ENCODE results near the gene RPL6.
"Not testable (repeated sequence)": the region's sequence is repeated elsewhere in the genome, so short reads cannot be mapped to it uniquely, and the experiment has no call there.

The RPL6 gene

DNA sequence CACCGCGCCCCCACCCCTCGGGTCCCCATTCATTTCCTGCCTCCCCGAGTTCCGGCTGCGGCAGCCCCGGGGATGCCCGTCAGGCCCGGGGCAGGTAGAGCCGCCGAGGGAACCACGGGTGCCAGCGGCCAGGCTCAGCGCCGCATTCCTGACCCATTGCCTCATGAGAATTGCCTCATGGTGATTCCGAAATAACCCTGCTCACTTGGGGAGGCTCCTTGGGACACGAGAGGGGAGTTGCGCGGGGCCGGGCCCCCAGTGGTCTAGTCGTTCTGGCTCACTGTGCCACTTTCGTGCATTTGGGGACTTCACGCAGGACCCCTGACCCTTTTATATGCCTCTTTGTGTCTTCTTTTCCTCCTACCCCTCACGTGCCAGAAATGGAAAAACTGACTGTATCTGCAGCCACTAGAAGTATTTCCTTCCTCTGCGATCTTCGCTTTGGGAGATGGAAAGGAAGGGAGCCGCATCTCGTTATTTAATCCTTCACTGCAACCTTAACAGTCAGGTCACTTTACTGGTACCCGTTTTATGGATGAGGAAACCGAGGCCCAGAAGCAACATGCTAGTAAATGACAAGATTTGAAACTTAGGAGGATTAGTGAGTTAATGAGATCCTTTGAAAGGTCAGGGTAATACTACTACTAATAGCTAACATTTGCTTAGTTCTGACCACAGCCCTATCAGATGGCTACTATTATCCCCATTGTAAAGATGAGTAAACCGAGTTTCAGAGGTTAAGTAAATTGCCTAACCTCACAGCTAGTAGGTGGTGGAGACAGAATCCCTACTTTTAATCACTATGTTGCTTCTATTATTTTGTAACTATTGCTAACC lies 10.1 kb upstream of the RPL6 start:
- peak in 12 of 51 donors; percentile 5 to 58 (median 40) for DNase-seq

DNA sequence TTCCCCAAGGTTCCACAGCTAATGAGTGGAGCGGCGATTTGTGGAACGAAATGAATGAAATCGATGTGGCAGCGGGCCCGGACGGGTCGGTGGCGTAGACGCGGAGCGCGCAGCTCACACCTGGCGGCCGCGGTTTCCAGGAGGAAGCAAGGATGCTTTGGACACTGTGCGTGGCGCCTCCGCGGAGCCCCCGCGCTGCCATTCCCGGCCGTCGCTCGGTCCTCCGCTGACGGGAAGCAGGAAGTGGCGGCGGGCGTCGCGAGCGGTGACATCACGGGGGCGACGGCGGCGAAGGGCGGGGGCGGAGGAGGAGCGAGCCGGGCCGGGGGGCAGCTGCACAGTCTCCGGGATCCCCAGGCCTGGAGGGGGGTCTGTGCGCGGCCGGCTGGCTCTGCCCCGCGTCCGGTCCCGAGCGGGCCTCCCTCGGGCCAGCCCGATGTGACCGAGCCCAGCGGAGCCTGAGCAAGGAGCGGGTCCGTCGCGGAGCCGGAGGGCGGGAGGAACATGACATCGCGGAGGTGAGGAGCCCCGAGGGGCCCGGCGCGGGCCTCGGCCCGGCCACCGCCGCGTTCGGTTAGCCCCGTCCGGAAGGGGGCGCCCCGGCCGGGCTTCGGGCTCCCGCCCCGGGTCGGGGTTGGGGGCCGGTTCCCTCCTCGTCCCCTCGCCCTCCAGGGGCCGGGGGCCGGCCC lies 9.3 kb upstream of the RPL6 start, which contains the start of gene PTPN11:
PTPN11 (plus strand) TSS at position 340 of the 689 bp plus-strand sequence; CDS start at position 505, 165 bp downstream.
- peak; percentile 36 to 93 (median 83) for DNase-seq

DNA sequence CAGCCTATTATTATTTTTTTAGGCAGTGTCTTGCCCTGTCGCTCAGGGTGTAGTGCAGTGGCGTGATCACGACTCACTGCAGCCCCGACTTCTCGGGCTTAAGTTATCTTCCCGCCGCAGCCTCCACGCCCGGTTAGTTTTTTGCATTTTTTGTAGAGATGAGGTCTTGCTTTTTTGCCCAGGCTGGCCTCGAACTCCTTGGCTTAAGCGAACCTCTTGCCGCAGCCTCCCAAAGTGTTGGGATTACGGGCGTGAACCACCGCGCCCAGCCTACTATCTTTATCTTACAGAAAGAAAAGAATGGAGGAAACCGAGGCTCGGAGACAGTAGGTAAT lies 8.8 kb upstream of the RPL6 start:
- DNase-seq = peak in 1 of 51 donors; percentile 54

DNA sequence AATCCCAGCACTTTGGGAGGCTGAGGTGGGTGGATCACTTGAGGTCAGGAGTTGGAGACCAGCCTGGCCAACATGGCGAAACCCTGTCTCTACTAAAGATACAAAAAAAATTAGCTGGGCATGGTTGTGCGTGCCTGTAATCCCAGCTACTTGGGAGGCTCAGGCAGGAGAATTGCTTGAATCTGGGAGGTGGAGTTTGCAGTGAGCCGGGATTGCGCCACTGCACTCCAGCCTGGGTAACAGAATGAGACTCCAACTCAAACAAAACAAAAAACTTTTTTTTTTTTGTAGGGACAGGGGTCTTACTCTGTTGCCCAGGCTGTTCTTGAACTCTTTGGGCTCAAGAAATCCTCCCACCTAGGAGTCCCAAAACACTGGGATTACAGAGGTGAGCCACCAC lies 6.1 kb upstream of the RPL6 start:
- not testable (repeated sequence) for DNase-seq

DNA sequence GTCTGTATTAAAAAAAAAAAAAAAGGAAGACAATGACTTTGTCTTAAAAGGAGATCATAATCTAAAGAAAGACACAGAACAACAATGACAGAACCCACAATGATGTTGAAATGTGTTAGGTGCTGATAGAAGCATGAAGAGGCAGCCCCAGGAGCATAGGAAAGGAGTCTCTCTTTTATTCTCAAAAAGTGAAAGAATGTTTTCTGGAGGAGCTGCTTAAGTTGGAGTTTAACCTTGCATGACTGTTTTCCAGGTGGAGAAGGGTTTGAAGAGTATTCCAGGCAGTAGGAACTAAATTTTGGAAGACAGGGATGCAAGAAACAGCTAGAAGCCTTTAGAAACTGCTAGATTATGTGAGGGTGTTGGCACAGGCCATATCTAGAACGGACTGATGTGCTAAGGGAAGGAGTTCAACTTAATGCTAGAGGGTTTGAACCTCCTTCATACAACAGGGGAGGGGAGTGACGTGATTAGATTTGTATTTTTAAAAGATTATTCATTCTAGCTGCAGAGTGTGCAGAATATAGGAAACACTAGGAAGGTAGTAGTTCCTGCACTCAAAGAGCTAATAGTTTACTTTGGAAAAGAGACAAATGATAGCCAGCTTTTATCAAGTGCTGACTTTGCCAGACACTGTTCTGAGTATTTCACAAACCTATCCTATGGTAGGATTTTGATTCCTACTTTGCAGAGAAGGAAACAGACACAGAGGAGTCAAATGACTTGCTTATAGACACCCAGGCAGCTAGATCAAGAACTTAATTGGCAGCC lies 4.6 kb upstream of the RPL6 start:
- DNase-seq = no peak

DNA sequence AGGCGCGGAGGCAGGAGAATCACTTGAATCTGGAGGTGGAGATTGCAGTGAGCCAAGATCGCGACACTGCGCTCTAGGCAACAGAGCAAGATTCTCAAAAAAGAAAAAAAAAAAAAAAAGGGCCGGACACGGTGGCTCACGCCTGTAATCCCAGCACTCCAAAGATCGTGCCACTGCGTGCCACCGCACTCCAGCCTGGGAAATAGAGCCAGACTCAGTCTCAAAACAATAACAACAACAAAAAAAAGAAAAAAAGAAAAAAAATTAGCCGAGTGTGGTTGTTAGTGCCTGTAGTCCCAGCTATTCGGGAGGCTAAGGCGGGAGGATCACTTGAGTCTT lies 470 bp upstream of the RPL6 start:
- DNase-seq = no peak

DNA sequence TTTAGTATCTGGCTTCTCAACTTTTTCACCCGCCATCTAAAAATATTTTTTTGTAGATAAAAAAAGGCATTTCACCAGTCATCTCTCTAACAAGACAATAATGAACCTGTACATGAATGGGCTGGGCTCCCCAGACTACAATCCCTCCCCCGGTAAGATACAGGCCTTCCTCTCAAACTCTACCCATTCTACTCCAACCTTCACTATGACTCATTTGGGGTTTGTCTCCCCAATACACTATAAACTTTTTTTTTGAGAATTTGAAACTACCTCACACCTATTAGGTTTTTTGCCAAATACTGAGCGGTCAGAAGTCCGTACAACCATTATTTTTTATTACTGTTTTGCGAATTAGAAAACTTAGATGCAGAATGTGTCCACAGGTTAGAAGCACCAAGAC lies 784 bp downstream of the RPL6 start:
- no peak for DNase-seq

DNA sequence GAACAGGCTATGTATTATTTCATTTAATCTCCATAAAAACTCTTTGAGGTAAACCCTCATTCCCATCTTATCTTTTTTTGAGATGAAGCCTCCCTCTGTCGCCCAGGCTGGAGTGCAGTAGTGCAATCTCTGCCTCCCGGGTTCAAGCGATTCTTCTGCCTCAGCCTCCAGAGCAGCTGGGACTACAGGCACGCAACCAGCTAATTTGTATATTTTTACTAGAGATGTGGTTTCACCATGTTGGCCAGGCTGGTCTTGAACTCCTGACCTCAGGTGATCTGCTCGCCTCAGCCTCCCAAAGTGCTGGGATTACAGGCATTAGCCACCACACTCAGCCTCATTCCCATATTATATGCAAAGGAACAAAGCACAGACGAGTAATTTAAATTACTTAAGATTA lies 1.7 kb downstream of the RPL6 start:
- DNase-seq = not testable (repeated sequence)

DNA sequence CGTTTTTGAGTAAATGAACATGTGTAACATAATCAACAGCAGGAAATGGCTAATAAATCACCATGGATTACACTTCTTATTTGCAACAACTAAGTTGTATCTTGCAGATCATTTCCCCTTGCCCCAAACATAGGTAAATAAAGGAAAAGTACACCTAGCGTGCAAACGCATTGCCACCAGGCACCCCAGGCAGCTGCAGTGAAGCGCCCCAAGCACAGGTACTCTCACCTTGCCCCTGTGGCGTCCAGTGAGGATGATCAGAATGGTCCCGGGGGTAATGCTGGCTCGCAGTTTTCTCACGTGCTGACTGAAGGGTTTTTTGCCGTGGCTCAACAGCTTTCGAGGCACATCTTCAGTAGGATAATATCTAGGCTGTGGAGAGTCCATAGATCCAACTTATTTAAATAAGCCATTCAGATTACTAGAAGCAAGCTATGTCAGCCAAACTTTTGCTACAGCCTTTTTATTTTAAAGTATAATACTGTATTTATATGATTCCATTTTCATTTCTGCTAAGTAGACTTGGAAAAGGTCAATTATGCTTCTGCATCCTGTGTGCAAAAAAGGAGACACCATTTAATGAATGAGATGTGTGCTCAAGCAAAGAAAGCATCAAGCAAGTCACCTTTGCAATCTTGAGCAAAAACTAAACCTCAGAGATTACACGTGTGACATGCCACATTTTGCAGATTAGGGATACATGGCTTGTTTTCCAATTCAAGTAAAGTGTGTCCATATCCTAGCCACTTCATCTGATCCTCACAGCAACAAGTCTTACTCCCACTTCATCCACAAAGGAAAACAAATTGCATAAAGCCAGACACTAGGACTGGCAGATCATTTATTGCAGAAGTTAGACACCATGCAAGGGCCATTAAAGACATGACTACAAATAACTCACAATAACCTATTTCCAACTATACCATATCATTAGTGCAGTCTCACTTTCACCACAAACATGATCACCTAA lies 2.6 kb downstream of the RPL6 start:
- no peak for DNase-seq

DNA sequence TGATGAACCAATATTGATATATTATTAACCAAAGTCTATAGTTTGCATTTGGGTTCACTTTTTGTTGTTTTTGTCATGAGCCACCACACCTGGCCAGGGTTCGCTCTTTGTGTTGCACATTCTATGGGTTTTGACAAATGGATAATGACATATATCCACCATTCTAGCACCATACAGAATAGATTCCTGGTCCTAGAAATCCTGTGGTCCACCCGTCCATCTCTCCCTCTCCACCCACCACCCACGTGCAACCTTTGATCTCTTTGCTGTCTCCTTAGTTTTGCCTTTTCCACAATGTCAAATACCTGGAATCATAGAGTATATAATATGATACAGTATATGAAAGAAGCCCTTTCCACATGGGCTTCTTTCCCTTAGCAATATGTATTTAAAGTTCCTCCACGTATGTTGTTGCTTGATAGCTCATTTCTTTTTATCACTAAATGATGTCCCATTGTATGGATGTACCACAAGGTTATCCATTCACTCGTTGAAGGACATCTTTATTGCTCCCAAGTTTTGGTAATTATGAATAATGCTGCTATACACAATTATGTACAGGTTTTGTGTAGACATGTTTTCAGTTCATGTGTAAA lies 7.4 kb downstream of the RPL6 start:
- no peak for DNase-seq

DNA sequence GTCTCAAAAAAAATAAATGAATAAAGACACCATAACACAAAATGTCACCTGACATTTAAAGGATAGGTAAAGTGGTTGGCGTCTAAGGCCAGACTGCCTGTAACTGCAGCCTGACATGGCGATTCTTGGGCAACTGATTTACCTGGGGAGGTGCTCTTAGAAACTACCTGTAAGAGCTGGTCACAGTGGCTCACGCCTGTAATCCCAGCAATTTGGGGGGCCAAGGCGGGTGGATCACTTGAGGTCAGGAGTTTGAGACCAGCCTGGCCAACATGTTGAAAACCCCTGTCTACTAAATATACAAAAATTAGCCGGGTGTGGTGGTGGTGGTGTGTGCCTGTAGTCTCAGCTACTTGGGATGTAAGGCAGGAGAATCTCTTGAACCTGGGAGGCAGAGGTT lies 8.4 kb downstream of the RPL6 start:
- no peak for DNase-seq

DNA sequence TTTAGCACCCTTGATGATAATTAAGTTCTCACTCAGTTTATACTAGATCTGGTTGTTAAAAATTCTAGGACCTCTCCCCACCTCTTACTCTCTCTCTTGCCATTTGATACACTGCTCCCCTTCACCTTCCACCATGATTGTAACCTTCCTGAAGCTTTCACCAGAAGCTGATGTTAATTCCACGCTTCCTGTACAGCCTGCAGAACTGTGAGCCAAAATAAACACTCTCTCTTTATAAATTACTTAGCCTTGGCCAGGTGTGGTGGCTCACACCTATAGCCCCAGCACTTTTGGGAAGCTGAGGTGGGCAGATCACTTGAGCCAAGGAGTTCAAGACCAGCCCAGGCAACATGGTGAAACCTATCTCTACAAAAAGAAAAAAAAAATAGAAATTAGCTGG lies 16.1 kb downstream of the RPL6 start:
- no peak for DNase-seq

DNA sequence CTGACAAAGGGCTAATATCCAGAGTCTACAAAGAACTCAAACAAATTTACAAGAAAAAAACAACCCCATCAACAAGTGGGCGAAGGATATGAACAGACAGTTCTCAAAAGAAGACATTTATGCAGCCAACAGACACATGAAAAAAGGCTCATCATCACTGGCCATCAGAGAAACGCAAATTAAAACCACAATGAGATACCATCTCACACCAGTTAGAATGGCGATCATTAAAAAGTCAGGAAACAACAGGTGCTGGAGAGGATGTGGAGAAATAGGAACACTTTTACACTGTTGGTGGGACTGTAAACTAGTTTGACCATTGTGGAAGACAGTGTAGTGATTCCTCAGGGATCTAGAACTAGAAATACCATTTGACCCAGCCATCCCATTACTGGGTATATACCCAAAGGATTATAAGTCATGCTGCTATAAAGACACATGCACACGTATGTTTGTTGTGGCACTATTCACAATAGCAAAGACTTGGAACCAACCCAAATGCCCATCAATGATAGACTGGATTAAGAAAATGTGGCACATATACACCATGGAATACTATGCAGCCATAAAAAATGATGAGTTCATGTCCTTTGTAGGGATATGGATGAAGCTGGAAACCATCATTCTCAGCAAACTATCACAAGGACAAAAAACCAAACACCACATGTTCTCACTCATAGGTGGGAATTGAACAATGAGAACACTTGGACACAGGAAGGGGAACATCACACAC lies 19.3 kb downstream of the RPL6 start:
- DNase-seq = not testable (repeated sequence)

DNA sequence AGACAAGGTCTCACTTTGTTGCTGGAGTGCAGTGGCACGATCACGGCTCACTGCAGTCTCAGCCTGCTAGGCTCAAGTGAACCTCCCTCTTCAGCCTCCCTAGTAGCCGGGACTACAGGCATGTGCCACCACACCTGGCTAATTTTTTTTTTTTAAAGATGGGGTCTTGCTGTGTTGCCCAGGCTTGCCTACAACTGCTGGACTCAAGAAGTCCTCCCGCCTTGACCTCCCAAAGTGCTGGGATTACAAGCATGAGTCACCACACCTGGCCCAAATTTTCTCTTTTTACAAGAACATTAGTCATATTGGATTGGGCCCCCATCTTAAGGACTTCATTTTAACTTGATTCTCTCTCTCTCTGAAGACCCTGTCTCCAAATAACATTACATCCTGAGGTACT lies 20.2 kb downstream of the RPL6 start:
- no peak for DNase-seq

DNA sequence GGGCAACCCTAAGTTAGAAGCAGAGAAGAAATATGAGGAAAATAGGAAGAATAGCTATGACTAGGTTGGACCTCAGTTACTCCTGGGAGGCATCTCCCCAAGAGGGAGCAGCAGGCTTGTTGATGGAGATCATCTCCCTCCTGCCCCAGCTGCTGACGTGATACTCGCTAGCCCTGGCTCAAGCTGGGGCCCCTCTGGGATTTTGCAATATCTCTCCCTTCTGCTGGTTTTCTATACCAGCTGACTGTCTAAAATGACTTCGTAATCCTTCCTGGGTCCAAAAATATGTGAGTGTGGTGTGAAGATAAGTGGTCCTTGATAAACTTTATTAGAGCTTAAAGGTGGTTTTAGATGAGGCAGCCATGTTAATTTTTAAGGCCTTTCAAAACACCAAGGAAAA lies 22.7 kb downstream of the RPL6 start:
- peak in 1 of 51 donors; percentile 3 for DNase-seq

DNA sequence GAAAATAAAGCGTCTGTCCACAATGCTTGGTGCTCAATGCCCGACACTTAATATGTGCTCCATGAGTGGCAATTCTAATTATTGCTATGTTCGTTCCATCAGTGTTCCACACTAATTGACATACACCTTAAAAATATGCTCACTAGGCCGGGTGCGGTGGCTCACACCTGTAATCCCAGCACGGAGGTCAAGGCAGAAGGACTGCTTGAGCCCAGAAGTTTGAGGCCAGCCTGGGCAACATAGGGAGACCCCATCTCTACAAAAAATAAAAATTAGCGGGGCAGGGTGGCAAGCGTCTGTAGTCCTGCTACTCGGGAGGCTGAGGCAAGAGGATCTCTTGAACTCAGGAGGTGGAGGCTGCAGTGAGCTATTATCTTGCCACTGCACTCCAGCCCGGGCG lies 26.5 kb downstream of the RPL6 start:
- no peak for DNase-seq

DNA sequence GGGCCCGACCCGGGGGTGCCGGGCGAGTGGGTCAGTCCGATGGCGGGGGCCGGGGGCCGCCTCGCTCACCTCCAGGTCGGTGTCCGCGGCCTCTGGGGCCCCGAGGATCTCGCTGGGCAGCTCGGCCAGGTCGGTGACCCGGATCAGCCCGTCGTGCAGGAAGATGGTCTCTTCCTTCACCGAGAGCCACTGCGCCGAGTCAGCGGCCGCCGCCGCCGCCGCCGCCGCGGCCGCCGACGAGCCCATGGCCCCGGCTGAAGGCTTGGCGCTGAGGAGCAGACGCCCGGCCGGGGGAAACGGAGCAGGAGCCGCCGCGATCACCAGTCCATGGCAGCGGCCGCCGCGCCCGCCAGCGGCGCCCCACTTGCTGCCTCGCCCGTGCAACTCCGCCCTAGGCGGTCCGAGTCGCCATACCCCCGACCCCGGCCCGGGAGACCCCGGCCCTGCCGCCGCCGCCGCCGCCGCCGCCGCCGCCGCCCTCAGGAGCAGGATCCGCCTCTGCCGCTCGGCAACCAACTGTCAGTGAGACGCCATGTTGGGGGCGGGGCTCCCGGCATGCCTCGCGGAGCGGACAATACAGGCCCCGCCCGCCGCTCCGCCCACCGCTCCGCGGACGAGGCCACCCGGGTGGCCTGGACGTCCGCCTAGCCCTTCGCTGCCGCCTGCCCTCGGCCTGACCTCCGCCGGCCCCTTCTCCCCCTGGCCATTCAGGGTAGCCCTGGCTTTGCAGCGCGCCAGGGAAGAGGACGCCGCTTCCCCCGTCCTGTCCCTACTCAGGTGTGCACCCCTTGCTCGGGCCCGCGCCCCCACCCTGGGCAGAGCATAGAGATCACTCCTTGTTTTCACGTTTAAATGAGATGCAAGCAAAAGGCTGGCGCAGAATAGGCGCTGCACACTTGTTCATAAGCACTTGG lies 27.3 kb downstream of the RPL6 start, which contains the start of gene HECTD4:
HECTD4 (minus strand) TSS at position 549 of the 914 bp plus-strand sequence; CDS start at position 246, 303 bp downstream.
- DNase-seq = peak; percentile 59 to 98 (median 88)

DNA sequence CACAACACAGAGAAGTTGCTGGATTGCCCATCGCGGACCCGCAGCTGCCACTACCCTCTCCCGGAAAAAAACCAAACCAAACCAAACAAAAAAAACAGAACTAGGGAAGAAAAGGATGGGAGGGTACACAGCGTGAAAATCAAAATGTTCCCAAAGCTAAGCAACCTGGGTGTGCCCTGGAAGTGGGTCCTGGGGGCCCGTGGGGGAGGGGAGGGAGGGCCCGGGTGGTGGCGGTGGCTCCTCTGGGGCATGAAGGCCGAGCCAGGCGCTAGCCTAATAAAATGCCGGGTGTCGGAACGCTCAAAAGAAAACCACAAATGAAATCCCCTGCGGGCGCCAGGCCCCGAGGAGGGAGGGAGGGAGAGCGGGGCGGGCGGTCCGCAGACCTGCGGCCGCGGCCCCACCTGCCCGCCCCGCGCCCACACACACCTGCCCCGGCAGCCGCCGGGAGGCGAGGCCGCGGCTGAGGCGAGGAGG lies 28.0 kb downstream of the RPL6 start:
- peak in 17 of 51 donors; percentile 9 to 51 (median 26) for DNase-seq
